Trophoblast cell (in vitro differentiated cells and primary cell): ENCODE results near the gene CNNM2.

ENCODE experiments used
- DNase-seq, 2 donors: peaks; one replicate each; pipeline ENCODE4 v3.0.0-alpha.2; 2016
- H2AFZ ChIP-seq: 2 replicates; pipeline ENCODE4 v1.6.1; 2013; ENCODE audit warnings: low read length, moderate library complexity, mild to moderate bottlenecking; ENCODE audit not compliant: insufficient read depth, poor library complexity
- H2AK5ac ChIP-seq: 2 replicates; pipeline ENCODE4 v1.6.1; 2013; ENCODE audit warnings: mild to moderate bottlenecking, low read length
- H2BK120ac ChIP-seq: 2 replicates; pipeline ENCODE4 v1.6.1; 2013; ENCODE audit warnings: low read length, mild to moderate bottlenecking, moderate library complexity; ENCODE audit not compliant: insufficient read depth, poor library complexity
- H2BK12ac ChIP-seq: 2 replicates; pipeline ENCODE4 v1.6.1; 2013; ENCODE audit warnings: mild to moderate bottlenecking, low read length, moderate library complexity
- H2BK5ac ChIP-seq: 2 replicates; pipeline ENCODE4 v1.6.1; 2013; ENCODE audit warnings: low read length, low read depth, moderate library complexity, mild to moderate bottlenecking; ENCODE audit not compliant: poor library complexity
- H3K14ac ChIP-seq: 2 replicates; pipeline ENCODE4 v1.6.1; 2013; ENCODE audit warnings: mild to moderate bottlenecking, low read length
- H3K18ac ChIP-seq: 2 replicates; pipeline ENCODE4 v1.6.1; 2013; ENCODE audit warnings: mild to moderate bottlenecking, low read length
- H3K23ac ChIP-seq: 2 replicates; pipeline ENCODE4 v1.6.1; 2013; ENCODE audit warnings: low read length
- H3K27ac ChIP-seq: 2 replicates; pipeline ENCODE4 v1.5.1; 2013; ENCODE audit warnings: low read depth, mild to moderate bottlenecking, inconsistent platforms, low read length, moderate library complexity
- H3K27me3 ChIP-seq: 2 replicates; pipeline ENCODE4 v1.6.1; 2013; ENCODE audit warnings: inconsistent platforms, mild to moderate bottlenecking, low read length, moderate library complexity; ENCODE audit not compliant: insufficient read depth
- H3K36me3 ChIP-seq, 2 experiments: 1 replicate in 1 of 2; 2 replicates in 1 of 2; pipeline ENCODE4 v1.6.1; 2013; ENCODE audit warnings: low read length in 2 of 2, mild to moderate bottlenecking in 2 of 2, moderate library complexity in 1 of 2; ENCODE audit not compliant: insufficient read depth in 2 of 2, control insufficient read depth in 1 of 2
- H3K4ac ChIP-seq: 2 replicates; pipeline ENCODE4 v1.6.1; 2013; ENCODE audit warnings: low read depth, mild to moderate bottlenecking, low read length, moderate library complexity
- H3K4me1 ChIP-seq, 2 experiments: 1 replicate in 1 of 2; 2 replicates in 1 of 2; pipeline ENCODE4 v1.6.1; 2013; ENCODE audit warnings: low read length in 2 of 2, mild to moderate bottlenecking in 2 of 2, moderate library complexity in 1 of 2; ENCODE audit not compliant: insufficient read depth in 2 of 2, control insufficient read depth in 1 of 2
- H3K4me2 ChIP-seq: 2 replicates; pipeline ENCODE4 v1.6.1; 2013; ENCODE audit warnings: inconsistent platforms, mild to moderate bottlenecking, low read length, moderate library complexity
- H3K4me3 ChIP-seq: 2 replicates; pipeline ENCODE4 v1.5.1; 2013; ENCODE audit warnings: mild to moderate bottlenecking, low read depth, low read length, inconsistent platforms
- H3K79me1 ChIP-seq: one replicate; pipeline ENCODE4 v1.6.1; 2013; ENCODE audit warnings: low read length
- H3K79me2 ChIP-seq: 2 replicates; pipeline ENCODE4 v1.6.1; 2013; ENCODE audit warnings: low read length, mild to moderate bottlenecking; ENCODE audit not compliant: control insufficient read depth, insufficient read depth, poor library complexity
- H3K9ac ChIP-seq: 2 replicates; pipeline ENCODE4 v1.6.1; 2013; ENCODE audit warnings: mild to moderate bottlenecking, low read length
- H3K9me3 ChIP-seq: 2 replicates; pipeline ENCODE4 v1.6.1; 2013; ENCODE audit warnings: low read depth, mild to moderate bottlenecking, control low read depth, inconsistent platforms, low read length; ENCODE audit not compliant: insufficient read depth
- H4K12ac ChIP-seq: 2 replicates; pipeline ENCODE4 v1.6.1; 2013; ENCODE audit warnings: low read depth, mild to moderate bottlenecking, low read length, moderate library complexity
- H4K8ac ChIP-seq: 2 replicates; pipeline ENCODE4 v1.6.1; 2013; ENCODE audit warnings: low read depth, mild to moderate bottlenecking, low read length, moderate library complexity
- H4K91ac ChIP-seq: one replicate; pipeline ENCODE4 v1.6.1; 2013; ENCODE audit warnings: low read depth, mild to moderate bottlenecking, low read length, moderate library complexity
- WGBS: extraction: QIAGEN DNeasy Blood & Tissue Kit; methylation state at CpG from one replicate; pipeline ENCODE4 v1.1.7; 2013; ENCODE audit warnings: missing lambda C conversion rate; ENCODE audit not compliant: insufficient read length, insufficient coverage; ENCODE audit errors: extremely low coverage; 5-methylcytosine and 5-hydroxymethylcytosine counted together

The CNNM2 gene

GRCh38 chr10:102906507-102906906 is 11.6 kb upstream of the CNNM2 start:
- Histone ChIP-seq H3K36me3 (no peaks in the 10 kb centered on the region), H3K4me2 (no peak overlapping the region), H3K14ac (no peak overlapping the region), H3K4me3 (no peak overlapping the region), H2BK12ac (no peak overlapping the region), H3K4ac (no peak overlapping the region), H3K79me2 (no peaks in the 10 kb centered on the region), H3K23ac (no peak overlapping the region), H3K18ac (no peak overlapping the region), H3K27ac (no peak overlapping the region), H4K12ac (no peak overlapping the region), H3K27me3 (no peaks in the 10 kb centered on the region), H3K9ac (no peak overlapping the region), H4K8ac (no peak overlapping the region), H4K91ac (no peak overlapping the region), H3K4me1 (no peaks in the 10 kb centered on the region), H2AFZ (no peak overlapping the region), H2BK5ac (no peak overlapping the region), H3K9me3 (no peaks in the 10 kb centered on the region), H3K79me1 (no peaks in the 10 kb centered on the region), H2AK5ac (no peak overlapping the region), H2BK120ac (no peak overlapping the region)
- no CpG with 5 or more reads among the region's 4 CpGs for WGBS
- DNase-seq: no peak

GRCh38 chr10:102914781-102915180 is 3.3 kb upstream of the CNNM2 start:
- peaks cover 6% of the 10 kb centered on the region for H3K79me1 ChIP-seq
- no CpG with 5 or more reads among the region's 1 CpG for WGBS
- H3K27ac ChIP-seq: no peak overlapping the region
- no peak overlapping the region for H4K8ac ChIP-seq
- H2AFZ ChIP-seq: no peak overlapping the region
- H3K9ac ChIP-seq: no peak overlapping the region
- H4K12ac ChIP-seq: no peak overlapping the region
- no peak overlapping the region for H2AK5ac ChIP-seq
- no peak overlapping the region for H3K14ac ChIP-seq
- no peak overlapping the region for H3K4ac ChIP-seq
- peaks cover 13% of the 10 kb centered on the region for H3K27me3 ChIP-seq
- peaks cover 5% of the 10 kb centered on the region for H3K9me3 ChIP-seq
- no peak overlapping the region for H2BK120ac ChIP-seq
- no peak overlapping the region for H4K91ac ChIP-seq
- no peak overlapping the region for H3K18ac ChIP-seq
- peaks cover 3% of the 10 kb centered on the region for H3K79me2 ChIP-seq
- no peak overlapping the region for H2BK12ac ChIP-seq
- H3K4me2 ChIP-seq: no peak overlapping the region
- DNase-seq: no peak
- H3K4me1 ChIP-seq: peaks cover 9 to 10% of the 10 kb centered on the region in 2 experiments
- no peaks in the 10 kb centered on the region for H3K36me3 ChIP-seq
- H3K4me3 ChIP-seq: no peak overlapping the region
- no peak overlapping the region for H2BK5ac ChIP-seq
- no peak overlapping the region for H3K23ac ChIP-seq

DNA sequence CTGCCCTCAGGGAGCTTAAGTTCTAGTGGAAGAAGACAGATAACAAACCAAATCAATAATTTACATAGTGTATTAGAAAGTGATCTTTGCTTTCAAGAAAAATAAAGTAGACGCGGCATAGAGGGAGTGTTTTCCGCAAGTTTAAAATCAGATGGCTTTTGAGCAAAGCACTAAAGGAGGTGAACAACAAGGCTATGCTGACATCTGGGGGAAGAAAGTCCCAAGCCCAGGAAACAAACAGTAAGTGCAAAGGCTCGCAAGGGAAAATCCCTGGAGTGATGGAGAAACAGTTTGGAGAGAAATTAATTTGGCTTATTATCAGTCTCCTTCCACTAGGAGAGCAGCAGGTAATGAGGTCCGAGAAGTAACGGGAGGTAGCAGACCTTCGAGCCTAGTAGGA is 1.9 kb upstream of the CNNM2 start:
- Histone ChIP-seq H2BK120ac (no peak overlapping the region), H3K79me1 (peaks cover 6% of the 10 kb centered on the region), H2BK12ac (no peak overlapping the region), H2AK5ac (no peak overlapping the region), H2AFZ (no peak overlapping the region), H3K4me1 (peaks cover 9 to 10% of the 10 kb centered on the region in 2 experiments), H3K18ac (no peak overlapping the region), H3K4ac (no peak overlapping the region), H3K79me2 (peaks cover 3% of the 10 kb centered on the region), H3K9me3 (peaks cover 5% of the 10 kb centered on the region), H3K27me3 (peaks cover 16% of the 10 kb centered on the region), H3K4me2 (no peak overlapping the region), H3K23ac (no peak overlapping the region), H3K4me3 (no peak overlapping the region), H4K91ac (no peak overlapping the region), H3K27ac (no peak overlapping the region), H3K36me3 (no peaks in the 10 kb centered on the region), H3K9ac (no peak overlapping the region), H4K12ac (no peak overlapping the region), H4K8ac (no peak overlapping the region), H3K14ac (no peak overlapping the region), H2BK5ac (no peak overlapping the region)
- WGBS: no CpG with 5 or more reads among the region's 7 CpGs
- no peak for DNase-seq

- no CpG with 5 or more reads among the region's 45 CpGs for WGBS
Observed at GRCh38 chr10:102917314-102917961, 656 bp upstream of the CNNM2 start.

More at GRCh38 chr10:102917314-102917961, 656 bp upstream of the CNNM2 start:
- Histone ChIP-seq H3K27ac (no peak overlapping the region), H2BK5ac (no peak overlapping the region), H4K91ac (no peak overlapping the region), H3K4me1 (peaks cover 9 to 10% of the 10 kb centered on the region in 2 experiments), H3K4me2 (peak overlapping the region; percentile 97), H3K4me3 (peak overlapping the region; percentile 66), H3K27me3 (peaks cover 16% of the 10 kb centered on the region), H3K9ac (no peak overlapping the region), H3K14ac (no peak overlapping the region), H4K8ac (no peak overlapping the region), H3K18ac (no peak overlapping the region), H2AFZ (peak overlapping the region; percentile 72), H3K36me3 (no peaks in the 10 kb centered on the region), H3K23ac (no peak overlapping the region), H3K9me3 (peaks cover 5% of the 10 kb centered on the region), H2BK12ac (no peak overlapping the region), H3K79me1 (peaks cover 6% of the 10 kb centered on the region), H3K79me2 (peaks cover 3% of the 10 kb centered on the region), H4K12ac (no peak overlapping the region), H2BK120ac (no peak overlapping the region), H2AK5ac (no peak overlapping the region), H3K4ac (no peak overlapping the region)
- peak; percentile 61 to 75 for DNase-seq
